ENCODE results near the gene IL17C. TPM values are rescaled to one million over a fixed set of nuclear protein-coding genes. Genes with fewer than 3 reads are reported as not detected.

IL17C gene
- total and polyA plus RNA-seq, 2 of the 8 experiments (the other 6 are each of a cell fraction or from before 2014, with no cell fraction given), result 1.1 to 1.9 TPM

GRCh38 chr16:88632587-88632930, 5.8 kb upstream of the IL17C start (continued):
- TF ChIP-seq CHD7 (IDR thresholded peaks at IDR 0.05; ENCODE audit: insufficient replicate concordance, low read length) (no peak), NANOG (IDR thresholded peaks at IDR 0.05; ENCODE audit: insufficient read depth, low read depth, low read length, poor library complexity, severe bottlenecking) (no peak), GTF2F1 (IDR thresholded peaks at IDR 0.05; ENCODE audit: borderline replicate concordance, low read depth, low read length) (no peak), RNF2 (IDR thresholded peaks at IDR 0.05; ENCODE audit: borderline replicate concordance, low read depth, low read length, missing control alignments, poor library complexity, severe bottlenecking) (no peak), POLR2AphosphoS5 (IDR thresholded peaks at IDR 0.05; ENCODE audit: low read depth, low read length) (no peak), SIRT6 (IDR thresholded peaks at IDR 0.05; ENCODE audit: low read length) (no peak), POLR2A (IDR thresholded peaks at IDR 0.05; ENCODE audit: control extremely low read depth in 1 of 2, low read depth in 2 of 2, low read length in 2 of 2) (no peak), JUND (IDR thresholded peaks at IDR 0.05; ENCODE audit: low read length) (no peak), SUZ12 (IDR thresholded peaks at IDR 0.05; ENCODE audit: low read length) (no peak), CTBP2 (IDR thresholded peaks at IDR 0.05; ENCODE audit: borderline replicate concordance, insufficient read depth, insufficient read length, low read length) (no peak)

Data from H1 (cell line).